ENCODE measurements around the gene WDFY2. TPM values are rescaled to one million over a fixed set of nuclear protein-coding genes. Genes with fewer than 3 reads are reported as not detected.

WDFY2 gene
- total RNA-seq, 1 donor from 2014 or later = 11.1 TPM

- H3K27me3 ChIP-seq (ENCODE audit: control insufficient read depth, insufficient read depth, low read length) = no peaks in the 10 kb centered on the region
- no peak overlapping the region for H3K4me3 ChIP-seq (ENCODE audit: low read depth, low read length)
- TF ChIP-seq, protein P1, sequence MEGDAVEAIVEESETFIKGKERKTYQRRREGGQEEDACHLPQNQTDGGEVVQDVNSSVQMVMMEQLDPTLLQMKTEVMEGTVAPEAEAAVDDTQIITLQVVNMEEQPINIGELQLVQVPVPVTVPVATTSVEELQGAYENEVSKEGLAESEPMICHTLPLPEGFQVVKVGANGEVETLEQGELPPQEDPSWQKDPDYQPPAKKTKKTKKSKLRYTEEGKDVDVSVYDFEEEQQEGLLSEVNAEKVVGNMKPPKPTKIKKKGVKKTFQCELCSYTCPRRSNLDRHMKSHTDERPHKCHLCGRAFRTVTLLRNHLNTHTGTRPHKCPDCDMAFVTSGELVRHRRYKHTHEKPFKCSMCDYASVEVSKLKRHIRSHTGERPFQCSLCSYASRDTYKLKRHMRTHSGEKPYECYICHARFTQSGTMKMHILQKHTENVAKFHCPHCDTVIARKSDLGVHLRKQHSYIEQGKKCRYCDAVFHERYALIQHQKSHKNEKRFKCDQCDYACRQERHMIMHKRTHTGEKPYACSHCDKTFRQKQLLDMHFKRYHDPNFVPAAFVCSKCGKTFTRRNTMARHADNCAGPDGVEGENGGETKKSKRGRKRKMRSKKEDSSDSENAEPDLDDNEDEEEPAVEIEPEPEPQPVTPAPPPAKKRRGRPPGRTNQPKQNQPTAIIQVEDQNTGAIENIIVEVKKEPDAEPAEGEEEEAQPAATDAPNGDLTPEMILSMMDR (IDR thresholded peaks at IDR 0.05; ENCODE audit: insufficient read depth, low read length, poor library complexity, severe bottlenecking) = no peak
- DNase-seq (ENCODE audit: low read depth) = no peak
- H3K36me3 ChIP-seq (ENCODE audit: control insufficient read depth, insufficient read depth, low read length) = peaks cover 2% of the 10 kb centered on the region
Observed at GRCh38 chr13:51673165-51673564, 88.9 kb downstream of the WDFY2 start.

GRCh38 chr13:51674276-51674675 lies 90.0 kb downstream of the WDFY2 start:
- no peak overlapping the region for H3K4me3 ChIP-seq (ENCODE audit: low read depth, low read length)
- TF ChIP-seq, protein P1 (IDR thresholded peaks at IDR 0.05; ENCODE audit: insufficient read depth, low read length, poor library complexity, severe bottlenecking) = no peak
- DNase-seq (ENCODE audit: low read depth) = no peak
- peaks cover 2% of the 10 kb centered on the region for H3K36me3 ChIP-seq (ENCODE audit: control insufficient read depth, insufficient read depth, low read length)
- H3K27me3 ChIP-seq (ENCODE audit: control insufficient read depth, insufficient read depth, low read length) = no peaks in the 10 kb centered on the region

GRCh38 chr13:51675385-51675784 lies 91.1 kb downstream of the WDFY2 start:
- TF ChIP-seq, protein P1 (IDR thresholded peaks at IDR 0.05; ENCODE audit: insufficient read depth, low read length, poor library complexity, severe bottlenecking) = no peak
- peaks cover 2% of the 10 kb centered on the region for H3K36me3 ChIP-seq (ENCODE audit: control insufficient read depth, insufficient read depth, low read length)
- H3K27me3 ChIP-seq (ENCODE audit: control insufficient read depth, insufficient read depth, low read length) = no peaks in the 10 kb centered on the region
- DNase-seq (ENCODE audit: low read depth) = no peak
- no peak overlapping the region for H3K4me3 ChIP-seq (ENCODE audit: low read depth, low read length)

DNA sequence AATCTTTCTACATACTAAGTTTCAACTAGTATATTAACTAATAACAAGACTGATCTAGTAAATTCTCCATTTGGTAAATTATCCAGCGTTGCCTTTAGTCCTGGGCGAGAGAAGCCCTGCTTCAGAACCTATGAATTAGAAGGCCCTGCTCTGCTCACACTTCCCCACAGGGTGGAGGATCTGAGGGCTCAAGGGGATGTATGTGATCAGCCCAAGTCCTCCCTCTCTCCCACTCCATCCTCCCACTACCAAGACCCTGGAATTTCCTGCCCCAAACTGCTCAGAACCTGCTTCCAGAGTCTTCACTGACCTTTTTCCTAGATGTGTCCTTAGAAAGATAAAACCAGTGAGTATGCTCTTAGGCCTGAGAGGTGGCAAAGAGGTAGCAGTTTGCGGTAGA lies 91.6 kb downstream of the WDFY2 start:
- Histone ChIP-seq H3K27me3 (ENCODE audit: control insufficient read depth, insufficient read depth, low read length) (no peaks in the 10 kb centered on the region), H3K4me3 (ENCODE audit: low read depth, low read length) (no peak overlapping the region), H3K36me3 (ENCODE audit: control insufficient read depth, insufficient read depth, low read length) (peaks cover 2% of the 10 kb centered on the region)
- no peak for DNase-seq (ENCODE audit: low read depth)
- TF ChIP-seq, protein P1 (IDR thresholded peaks at IDR 0.05; ENCODE audit: insufficient read depth, low read length, poor library complexity, severe bottlenecking) = no peak

DNA sequence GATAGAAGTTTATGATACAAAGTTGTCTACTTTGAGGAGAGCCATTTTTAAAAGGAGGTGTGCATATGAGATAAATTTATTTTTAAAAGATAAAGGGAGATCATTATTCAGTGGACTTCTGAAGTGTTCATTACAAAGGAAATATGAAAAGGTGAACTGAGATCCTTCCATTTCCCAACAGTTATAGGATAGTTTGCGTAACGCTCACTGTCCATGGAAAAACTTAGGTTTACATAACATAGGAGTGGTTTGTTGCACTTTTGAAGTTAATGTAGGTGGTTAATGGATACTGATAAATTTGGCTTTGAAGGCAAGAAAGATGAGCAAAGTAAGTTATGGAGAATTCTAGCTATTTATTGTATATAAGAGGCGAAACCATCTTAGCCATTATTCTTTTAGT lies 92.5 kb downstream of the WDFY2 start:
- H3K27me3 ChIP-seq (ENCODE audit: control insufficient read depth, insufficient read depth, low read length) = no peaks in the 10 kb centered on the region
- TF ChIP-seq, protein P1 (IDR thresholded peaks at IDR 0.05; ENCODE audit: insufficient read depth, low read length, poor library complexity, severe bottlenecking) = no peak
- peaks cover 2% of the 10 kb centered on the region for H3K36me3 ChIP-seq (ENCODE audit: control insufficient read depth, insufficient read depth, low read length)
- no peak overlapping the region for H3K4me3 ChIP-seq (ENCODE audit: low read depth, low read length)
- DNase-seq (ENCODE audit: low read depth) = no peak

DNA sequence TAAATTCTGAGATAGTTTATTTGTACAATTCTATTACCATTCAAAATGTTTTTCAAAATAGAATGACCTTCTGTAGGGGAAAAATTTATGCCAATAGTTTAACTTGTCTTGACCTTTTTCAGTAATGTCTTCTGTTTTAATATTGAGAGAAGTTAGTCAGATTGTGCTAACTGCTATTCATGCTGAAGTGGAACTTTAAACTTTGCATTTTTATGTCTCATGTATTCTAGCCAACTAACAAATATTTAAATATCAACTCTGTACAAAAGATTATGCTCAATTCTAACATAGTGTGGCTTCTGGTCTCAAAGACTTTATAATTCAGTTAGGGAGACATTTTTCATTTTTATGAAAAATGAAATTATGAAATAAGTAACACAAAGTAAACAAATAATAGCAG lies 94.2 kb downstream of the WDFY2 start:
- Histone ChIP-seq H3K36me3 (ENCODE audit: control insufficient read depth, insufficient read depth, low read length) (peaks cover 2% of the 10 kb centered on the region), H3K4me3 (ENCODE audit: low read depth, low read length) (no peak overlapping the region), H3K27me3 (ENCODE audit: control insufficient read depth, insufficient read depth, low read length) (no peaks in the 10 kb centered on the region)
- TF ChIP-seq, protein P1 (IDR thresholded peaks at IDR 0.05; ENCODE audit: insufficient read depth, low read length, poor library complexity, severe bottlenecking) = no peak
- no peak for DNase-seq (ENCODE audit: low read depth)
